IMR-90 (cell line): ENCODE data around the gene OR51B4. TPM values are rescaled to one million over a fixed set of nuclear protein-coding genes. Genes with fewer than 3 reads are reported as not detected.

Source experiments
- polyA plus RNA-seq, 3 experiments: library from polyadenylated mRNA; depleted of rRNA; stranded (reverse); fragments of >200 nt; gene quantifications; 2 replicates each; pipeline ENCODE4 v1.2.3, GENCODE V29; 2012; ENCODE audit warnings: low replicate concordance in 1 of 3
- total RNA-seq: library from RNA; depleted of rRNA; stranded (reverse); fragments of >200 nt; gene quantifications from 2 replicates; pipeline ENCODE4 v1.2.3, GENCODE V29; 2012; rRNA removed

OR51B4 gene
- total and polyA plus RNA-seq, 2 of the 4 experiments (the other 2 are of a cell fraction): not detected

Other genes starting within 250 kb of the OR51B4 start
- not detected in 2 replicates for gene OR52E2, start 242.3 kb downstream of the OR51B4 start, total RNA-seq
- not detected in 2 replicates for gene OR52E2, start 242.3 kb downstream of the OR51B4 start, polyA plus RNA-seq (2012; rRNA removed)
- not detected in 2 replicates for gene OR52E1, start 232.4 kb downstream of the OR51B4 start, total RNA-seq
- gene OR52E1, start 232.4 kb downstream of the OR51B4 start, polyA plus RNA-seq (2012; rRNA removed): not detected in 2 replicates
- gene OR52A5, start 163.6 kb downstream of the OR51B4 start, total RNA-seq: not detected in 2 replicates
- not detected in 2 replicates for gene OR52A5, start 163.6 kb downstream of the OR51B4 start, polyA plus RNA-seq (2012; rRNA removed)
- gene OR52A1, start 147.2 kb downstream of the OR51B4 start, total RNA-seq: not detected in 2 replicates
- not detected in 2 replicates for gene OR52A1, start 147.2 kb downstream of the OR51B4 start, polyA plus RNA-seq (2012; rRNA removed)
- not detected in 2 replicates for gene OR51V1, start 101.3 kb downstream of the OR51B4 start, total RNA-seq
- gene OR51V1, start 101.3 kb downstream of the OR51B4 start, polyA plus RNA-seq (2012; rRNA removed): not detected in 2 replicates
- gene HBB, start 74.9 kb downstream of the OR51B4 start, total RNA-seq: not detected in 2 replicates
- gene HBB, start 74.9 kb downstream of the OR51B4 start, polyA plus RNA-seq (2012; rRNA removed): 0.24 TPM in 1 of 2 replicates, not detected in the other
- 3.1 and 6.3 TPM in 2 replicates for gene HBD, start 67.5 kb downstream of the OR51B4 start, total RNA-seq
- 10.7 and 12.0 TPM in 2 replicates for gene HBD, start 67.5 kb downstream of the OR51B4 start, polyA plus RNA-seq (2012; rRNA removed)
- gene HBG1, start 52.1 kb downstream of the OR51B4 start, total RNA-seq: not detected in 2 replicates
- gene HBG1, start 52.1 kb downstream of the OR51B4 start, polyA plus RNA-seq (2012; rRNA removed): not detected in 2 replicates
- gene HBG2, start 47.2 kb downstream of the OR51B4 start, total RNA-seq: 0.54 TPM in 1 of 2 replicates, not detected in the other
- gene HBG2, start 47.2 kb downstream of the OR51B4 start, polyA plus RNA-seq (2012; rRNA removed): 1.7 TPM in 1 of 2 replicates, not detected in the other
- gene HBE1, start 32.0 kb downstream of the OR51B4 start, total RNA-seq: 1.4 and 3.2 TPM in 2 replicates
- gene HBE1, start 32.0 kb downstream of the OR51B4 start, polyA plus RNA-seq (2012; rRNA removed): 7.7 and 12.7 TPM in 2 replicates
- gene OR51B2, start 22.4 kb upstream of the OR51B4 start, total RNA-seq: not detected in 2 replicates
- not detected in 2 replicates for gene OR51B2, start 22.4 kb upstream of the OR51B4 start, polyA plus RNA-seq (2012; rRNA removed)
- gene OR51B5, start 41.6 kb upstream of the OR51B4 start, total RNA-seq: 0.54 and 0.56 TPM in 2 replicates
- 0.09 and 0.29 TPM in 2 replicates for gene OR51B5, start 41.6 kb upstream of the OR51B4 start, polyA plus RNA-seq (2012; rRNA removed)
- gene OR51B6, start 49.6 kb upstream of the OR51B4 start, total RNA-seq: not detected in 2 replicates
- gene OR51B6, start 49.6 kb upstream of the OR51B4 start, polyA plus RNA-seq (2012; rRNA removed): not detected in 2 replicates
- 0.54 and 0.56 TPM in 2 replicates for gene OR51M1, start 81.9 kb upstream of the OR51B4 start, total RNA-seq
- 0.67 and 0.87 TPM in 2 replicates for gene OR51M1, start 81.9 kb upstream of the OR51B4 start, polyA plus RNA-seq (2012; rRNA removed)
- not detected in 2 replicates for gene OR51Q1, start 120.2 kb upstream of the OR51B4 start, total RNA-seq
- gene OR51Q1, start 120.2 kb upstream of the OR51B4 start, polyA plus RNA-seq (2012; rRNA removed): not detected in 2 replicates
- not detected in 2 replicates for gene OR51I1, start 139.6 kb upstream of the OR51B4 start, total RNA-seq
- gene OR51I1, start 139.6 kb upstream of the OR51B4 start, polyA plus RNA-seq (2012; rRNA removed): not detected in 2 replicates
- not detected in 2 replicates for gene OR51I2, start 147.4 kb upstream of the OR51B4 start, total RNA-seq
- not detected in 2 replicates for gene OR51I2, start 147.4 kb upstream of the OR51B4 start, polyA plus RNA-seq (2012; rRNA removed)
- gene OR52D1, start 186.7 kb upstream of the OR51B4 start, total RNA-seq: not detected in 2 replicates
- gene OR52D1, start 186.7 kb upstream of the OR51B4 start, polyA plus RNA-seq (2012; rRNA removed): not detected in 2 replicates
- gene UBQLN3, start 208.0 kb upstream of the OR51B4 start, total RNA-seq: not detected in 2 replicates
- gene UBQLN3, start 208.0 kb upstream of the OR51B4 start, polyA plus RNA-seq (2012; rRNA removed): not detected in 2 replicates
- 0.18 TPM in 1 of 2 replicates, not detected in the other for gene UBQLNL, start 214.8 kb upstream of the OR51B4 start, total RNA-seq
- gene UBQLNL, start 214.8 kb upstream of the OR51B4 start, polyA plus RNA-seq (2012; rRNA removed): 0.47 and 0.48 TPM in 2 replicates
- 0.18 and 0.28 TPM in 2 replicates for gene OR52H1, start 246.6 kb upstream of the OR51B4 start, total RNA-seq
- gene OR52H1, start 246.6 kb upstream of the OR51B4 start, polyA plus RNA-seq (2012; rRNA removed): not detected in 2 replicates